GM18951 (cell line): ENCODE results near the gene DRC7.
"Not testable (repeated sequence)": the region's sequence is repeated elsewhere in the genome, so short reads cannot be mapped to it uniquely, and the experiment has no call there.

Experiments
- POLR2A ChIP-seq: IDR thresholded peaks from 4 replicates; pipeline ENCODE4 v1.6.1; 2011; ENCODE audit warnings: mild to moderate bottlenecking; ENCODE audit not compliant: insufficient read length, insufficient read depth; ENCODE audit errors: extremely low read depth
- in situ Hi-C: fragments of 300-500 bp; cut with MboI; formaldehyde crosslinking; loops from one replicate; pipeline ENCODE4 v1.12.0; 2022; ENCODE audit warnings: low sequenced_read_pairs, mixed read lengths, inconsistent platforms; ENCODE audit not compliant: unreplicated experiment

Gene DRC7

GRCh38 chr16:57764341-57765159 lies 69.9 kb downstream of the DRC7 start:
- TF ChIP-seq POLR2A, result no peak
- in situ Hi-C loops, result no loop called here

GRCh38 chr16:57765160-57765728 lies 70.6 kb downstream of the DRC7 start:
- TF ChIP-seq POLR2A, result no peak
- in situ Hi-C loops, result no loop called here

DNA sequence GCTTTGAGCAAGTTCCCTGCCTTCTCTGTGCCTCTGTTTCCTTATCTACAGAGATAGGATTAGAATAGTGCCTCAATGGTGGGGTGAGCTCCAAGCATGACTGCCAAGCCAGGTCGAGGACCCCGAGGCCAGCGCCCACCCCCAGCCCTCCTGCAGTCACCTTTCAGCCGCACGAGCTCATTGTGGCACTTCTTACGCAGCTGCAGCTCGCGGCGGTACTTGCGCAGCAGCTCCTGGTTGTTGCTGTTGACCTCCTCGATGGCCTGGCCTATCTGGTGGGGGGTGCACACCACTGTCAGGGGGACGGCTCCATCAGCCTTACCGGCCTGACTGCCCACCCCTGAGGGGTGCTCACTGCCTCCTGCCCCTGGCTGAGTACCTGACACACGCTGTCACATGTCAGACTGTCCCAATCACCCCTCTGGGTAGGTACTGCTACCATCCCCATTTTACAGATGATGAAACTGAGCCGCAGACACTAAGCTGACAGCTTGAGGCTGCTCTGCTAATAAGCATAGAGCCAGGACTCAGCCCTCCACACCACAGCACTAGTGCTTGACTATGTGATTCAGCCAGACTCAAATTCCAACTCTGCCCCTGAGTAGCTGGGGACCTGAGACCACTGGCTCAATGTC lies 72.2 kb downstream of the DRC7 start:
- no peak for TF ChIP-seq POLR2A
- in situ Hi-C loops, result no loop called here

DNA sequence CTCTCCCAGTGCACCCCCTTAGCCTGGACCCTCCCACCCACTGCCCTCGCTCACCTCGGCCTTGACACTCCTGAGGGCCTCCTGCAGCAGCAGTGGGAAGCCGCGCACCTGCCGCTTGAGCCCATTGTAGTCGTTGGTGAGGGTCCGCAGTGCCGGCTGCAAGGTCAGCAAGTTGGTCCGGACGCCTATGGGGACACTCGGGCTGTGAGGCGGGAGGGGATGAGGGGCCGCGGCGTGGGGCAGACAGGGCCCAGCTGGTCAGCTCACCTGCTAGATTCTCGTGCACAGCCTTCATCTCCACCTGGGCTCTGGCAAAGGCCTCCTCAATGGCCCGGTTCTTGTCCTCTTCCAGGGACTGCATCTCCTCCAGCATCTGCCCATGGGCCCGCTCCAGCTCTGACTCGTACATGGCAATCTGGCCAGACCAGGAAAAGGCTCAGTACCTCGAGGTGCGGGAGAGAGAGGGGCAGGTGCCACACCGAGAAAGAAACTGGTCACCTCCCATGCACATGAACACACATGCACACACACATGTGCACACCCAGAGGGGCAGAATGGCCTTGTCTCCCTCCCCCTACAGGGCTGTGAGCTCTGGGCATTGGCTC lies 75.0 kb downstream of the DRC7 start:
- in situ Hi-C loops, result no loop called here
- TF ChIP-seq POLR2A, result no peak

DNA sequence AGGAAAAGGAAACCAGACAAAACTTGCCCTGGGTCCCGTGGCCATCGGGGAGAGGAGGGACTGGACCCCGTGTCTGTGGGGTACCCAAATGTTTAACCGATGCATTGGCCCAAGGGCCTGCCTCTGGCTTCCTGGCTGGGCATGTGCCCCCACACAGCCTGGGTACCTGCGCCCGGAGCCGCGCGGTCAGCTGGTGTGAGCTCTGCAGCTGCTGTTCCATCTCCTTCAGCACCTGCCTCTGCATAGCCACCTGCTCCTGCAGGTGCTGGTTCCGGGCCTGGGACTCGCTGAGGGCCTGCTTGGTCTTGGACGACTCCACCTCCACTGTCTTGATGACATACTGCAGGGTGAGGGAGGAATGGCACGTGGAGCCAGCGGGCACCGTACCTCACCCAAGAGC lies 75.8 kb downstream of the DRC7 start:
- in situ Hi-C loops, result no loop called here
- TF ChIP-seq POLR2A, result no peak

- no peak for TF ChIP-seq POLR2A
- in situ Hi-C loops, result no loop called here
Observed at GRCh38 chr16:57771141-57771785, 76.7 kb downstream of the DRC7 start.

GRCh38 chr16:57773019-57773418 lies 78.4 kb downstream of the DRC7 start:
- TF ChIP-seq POLR2A, result no peak
- in situ Hi-C loops, result no loop called here

DNA sequence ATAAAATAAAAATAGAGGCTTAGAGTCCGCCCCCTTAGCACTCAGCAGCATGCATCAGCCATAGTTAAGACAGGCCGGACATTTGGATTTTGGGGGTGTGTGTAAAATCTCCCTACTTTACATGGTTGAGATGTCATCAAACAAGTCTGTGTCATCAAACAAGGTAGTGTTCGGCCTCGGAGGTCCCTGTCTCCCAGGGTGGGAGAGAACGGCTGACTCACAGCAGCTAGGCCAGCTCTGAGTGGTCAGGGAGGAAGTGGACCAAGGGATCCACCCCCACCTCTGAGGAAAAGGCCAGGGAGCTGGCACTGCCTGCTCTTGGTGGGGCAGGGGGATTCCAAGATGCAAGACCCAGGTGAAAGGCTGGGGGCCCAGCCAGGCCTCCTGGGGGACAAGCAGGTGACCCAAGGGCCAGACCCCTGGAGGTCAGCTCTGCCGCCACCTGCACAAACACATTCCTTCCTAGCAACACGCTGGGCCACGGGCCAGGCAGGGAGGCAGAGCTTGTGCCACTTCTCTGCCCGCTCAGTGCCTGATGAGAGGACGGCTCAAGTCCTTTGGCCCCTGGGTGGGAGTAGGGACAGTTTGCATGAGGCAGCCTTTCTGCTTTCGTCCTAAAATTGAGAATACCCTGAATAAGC lies 79.2 kb downstream of the DRC7 start:
- in situ Hi-C loops, result no loop called here
- TF ChIP-seq POLR2A, result no peak

DNA sequence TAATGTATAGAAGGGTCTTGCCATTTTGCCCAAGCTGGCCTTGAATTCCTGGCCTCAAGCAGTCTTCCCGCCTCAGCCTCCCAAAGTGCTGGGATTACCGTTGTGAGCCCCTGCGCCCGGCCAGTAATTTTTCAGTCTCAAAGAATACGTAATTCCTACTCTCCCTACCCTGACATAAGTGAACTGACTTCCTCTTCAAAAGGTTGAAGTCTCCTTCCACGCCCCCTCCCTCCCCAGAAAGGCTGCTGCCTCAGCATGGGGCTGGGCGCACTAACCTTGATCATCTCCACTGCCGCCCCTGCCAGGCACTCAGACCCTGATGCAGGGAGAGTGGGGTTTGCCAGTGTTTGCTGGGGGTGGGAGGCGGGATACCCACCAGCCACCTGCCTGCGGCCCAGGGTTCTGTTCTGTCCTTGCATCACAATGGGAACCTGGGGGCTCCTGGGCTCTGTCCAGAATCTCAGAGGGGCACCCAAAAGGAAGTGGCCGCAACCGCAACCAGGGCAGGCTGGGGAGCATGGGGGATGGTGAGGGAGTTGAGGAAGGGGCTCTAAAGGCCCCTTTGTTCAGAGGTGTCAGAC lies 80.2 kb downstream of the DRC7 start:
- no peak for TF ChIP-seq POLR2A
- in situ Hi-C loops, result no loop called here

DNA sequence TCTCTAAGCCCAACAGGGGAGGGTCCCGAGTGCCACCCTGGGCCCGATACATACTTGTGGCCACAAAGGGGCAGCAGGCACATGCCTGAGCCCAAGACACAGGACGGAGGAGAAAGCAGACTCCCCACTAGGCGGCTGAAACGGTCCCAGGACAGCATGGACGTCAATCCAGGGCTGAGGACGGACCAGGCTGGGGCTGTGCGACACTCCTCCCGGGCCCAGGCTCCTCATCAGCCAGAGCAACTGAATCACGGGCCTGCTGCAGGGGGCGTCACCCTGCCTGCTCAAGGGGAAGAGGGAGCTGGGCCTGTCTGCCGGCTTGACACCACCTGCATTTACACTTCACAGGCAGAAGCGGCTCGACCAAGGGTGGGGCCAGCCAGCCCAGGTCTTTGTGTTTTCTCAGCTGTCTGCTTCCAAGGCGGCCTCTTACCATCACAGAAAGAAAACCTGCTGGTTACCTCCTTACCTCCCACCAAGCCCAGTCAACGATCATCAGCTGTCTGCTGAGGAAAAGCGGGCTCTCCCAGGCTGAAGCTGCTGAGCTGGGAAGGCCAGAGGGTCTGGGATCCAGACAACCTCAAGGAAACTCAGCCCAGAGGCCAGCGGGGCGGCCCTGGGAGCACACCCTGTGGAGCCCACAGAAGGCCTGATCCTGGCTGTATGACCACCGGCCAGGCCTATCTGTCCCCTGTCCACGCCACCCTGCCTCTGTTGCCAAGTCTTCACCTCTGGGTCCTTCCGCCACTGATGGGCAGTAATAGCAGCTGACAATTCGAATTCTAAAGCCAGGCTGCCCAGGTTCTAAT lies 81.3 kb downstream of the DRC7 start:
- in situ Hi-C loops, result no loop called here

DNA sequence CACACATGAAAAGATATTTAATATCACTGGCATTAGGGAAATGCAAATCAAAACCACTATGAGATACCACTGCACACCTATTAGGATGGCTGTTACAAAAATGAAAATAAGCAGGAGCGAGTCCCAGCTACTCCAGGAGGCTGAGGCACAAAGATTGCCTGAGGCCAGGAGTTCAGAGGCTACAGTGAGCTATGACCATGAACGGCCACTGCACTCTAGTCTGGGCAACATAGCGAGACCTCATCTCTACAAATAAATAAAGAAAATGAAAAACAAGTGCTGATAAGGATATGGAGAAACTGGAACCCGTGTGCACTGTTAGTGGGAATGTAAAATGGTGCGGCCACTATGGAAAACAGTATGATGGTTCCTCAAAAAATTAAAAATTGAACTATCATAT lies 84.1 kb downstream of the DRC7 start:
- in situ Hi-C loops, result no loop called here
- no peak for TF ChIP-seq POLR2A

More for the DNA sequence above, 81.3 kb downstream of the DRC7 start:
- no peak for TF ChIP-seq POLR2A

- in situ Hi-C loops, result not testable (repeated sequence)
Observed at GRCh38 chr16:57779836-57780235, 85.2 kb downstream of the DRC7 start.

DNA sequence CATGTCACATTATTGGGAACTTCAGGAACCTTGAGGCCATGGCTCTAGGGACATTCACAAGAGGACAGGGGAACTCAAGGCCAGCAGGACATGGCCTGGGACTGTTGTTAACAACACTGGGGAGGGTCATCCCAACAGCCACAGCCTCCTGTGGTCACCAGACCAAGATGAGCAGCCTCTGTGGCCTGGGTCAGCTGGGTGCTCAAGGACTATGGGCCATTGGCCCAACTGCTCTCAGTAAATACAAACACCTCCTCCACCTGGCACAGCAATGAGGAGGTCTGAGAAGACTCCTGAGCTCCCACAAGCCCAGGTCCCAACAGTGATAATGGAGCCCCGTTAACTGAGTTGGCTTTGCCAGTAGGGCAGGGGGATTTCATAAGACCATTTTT lies 86.7 kb downstream of the DRC7 start:
- no peak for TF ChIP-seq POLR2A
- in situ Hi-C loops, result no loop called here
